ENCODE measurements around the gene FSTL4. TPM values are rescaled to one million over a fixed set of nuclear protein-coding genes. Genes with fewer than 3 reads are reported as not detected.

Gene FSTL4
- total and polyA plus RNA-seq, 2 experiments from 2014 or later = 0.47 to 0.74 TPM

DNA sequence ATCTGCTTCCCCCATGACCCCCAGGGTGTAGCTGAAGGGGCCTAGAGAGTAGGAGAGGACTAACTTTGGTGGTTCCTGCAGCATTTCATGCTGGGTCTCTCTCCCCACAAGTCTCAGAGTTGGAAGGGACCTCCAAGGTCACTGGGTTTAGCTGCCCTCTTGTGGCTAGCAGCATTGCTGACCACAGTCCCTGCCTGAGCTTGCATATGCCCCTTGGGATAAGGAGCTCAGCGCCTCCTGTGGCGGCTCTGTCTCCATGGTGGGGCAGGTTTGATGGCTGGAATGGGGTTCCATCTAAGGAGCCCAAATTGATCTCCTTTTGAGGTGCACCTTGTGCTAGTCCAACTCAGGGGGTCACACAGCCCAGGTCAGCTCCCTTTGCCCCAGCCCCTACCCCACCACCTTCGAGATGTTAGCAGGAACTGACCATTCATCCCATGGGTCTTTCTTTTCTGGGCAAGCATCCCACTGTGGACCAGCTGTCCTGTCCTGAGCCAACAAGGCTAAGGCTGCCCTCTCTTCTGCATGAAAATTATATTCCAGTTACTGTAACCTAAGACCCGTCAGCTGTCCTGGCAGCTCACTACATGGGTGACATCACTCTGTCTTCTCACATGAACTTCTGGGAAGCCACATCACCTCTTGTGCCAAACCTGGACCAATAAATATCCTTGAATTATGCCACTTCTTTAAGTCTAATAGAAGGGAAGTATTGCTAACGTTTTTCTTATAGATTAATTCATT, 364.3 kb downstream of the FSTL4 start:
- H3K4me2 ChIP-seq = no peak overlapping the region
- 55% methylated on average over 5 of the region's 5 CpGs for WGBS (ENCODE audit: low lambda C conversion rate, missing lambda C conversion rate)

DNA sequence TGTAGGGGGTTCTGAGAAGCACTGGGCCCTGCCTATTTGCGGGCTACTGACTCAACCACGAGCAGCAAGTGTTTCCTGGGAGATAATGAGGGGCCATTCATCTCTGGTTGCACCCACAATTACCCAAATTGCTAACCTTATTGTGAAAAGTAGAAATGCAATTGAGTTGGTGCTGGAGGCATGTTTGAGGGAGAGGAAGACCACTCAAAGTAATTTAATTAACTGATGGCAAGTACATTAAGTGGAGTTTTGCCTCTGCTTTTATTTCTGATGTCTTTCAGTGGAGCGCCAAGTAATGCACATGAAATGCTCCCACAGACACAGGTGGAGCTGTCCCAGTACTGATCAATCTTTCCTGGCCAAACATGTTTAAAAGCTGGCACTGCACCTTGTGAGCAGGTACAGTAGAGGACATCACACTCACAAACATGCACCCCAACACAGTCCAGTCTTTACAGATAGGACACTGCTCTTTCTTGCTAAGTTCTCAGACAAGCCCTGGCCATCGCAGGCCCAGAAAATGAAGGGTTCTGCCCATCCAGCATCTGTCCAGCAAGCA, 365.1 kb downstream of the FSTL4 start:
- Histone ChIP-seq H3K9me2 (replicated peaks; ENCODE audit: insufficient read depth) (no peaks in the 10 kb centered on the region), H3K36me3 (replicated peaks; ENCODE audit: insufficient read depth, low read depth) (no peaks in the 10 kb centered on the region), H3K4me2 (no peak overlapping the region), H3K27me3 (no peaks in the 10 kb centered on the region), H2AFZ (no peak overlapping the region), H3K27ac (no peak overlapping the region), H3K4me1 (ENCODE audit: insufficient read depth) (peaks cover 11% of the 10 kb centered on the region), H4K20me1 (ENCODE audit: insufficient read depth, poor library complexity, severe bottlenecking) (no peaks in the 10 kb centered on the region), H3K9me3 (ENCODE audit: low read depth) (no peaks in the 10 kb centered on the region), H3K4me3 (no peak overlapping the region), H3K79me2 (no peaks in the 10 kb centered on the region)
- TF ChIP-seq EZH2 (IDR thresholded peaks at IDR 0.05; ENCODE audit: borderline replicate concordance) (no peak), EZH2phosphoT487 (IDR thresholded peaks at IDR 0.05; ENCODE audit: low read depth, severe bottlenecking, unreplicated experiment) (no peak)
- TF ChIP-seq, protein P1, sequence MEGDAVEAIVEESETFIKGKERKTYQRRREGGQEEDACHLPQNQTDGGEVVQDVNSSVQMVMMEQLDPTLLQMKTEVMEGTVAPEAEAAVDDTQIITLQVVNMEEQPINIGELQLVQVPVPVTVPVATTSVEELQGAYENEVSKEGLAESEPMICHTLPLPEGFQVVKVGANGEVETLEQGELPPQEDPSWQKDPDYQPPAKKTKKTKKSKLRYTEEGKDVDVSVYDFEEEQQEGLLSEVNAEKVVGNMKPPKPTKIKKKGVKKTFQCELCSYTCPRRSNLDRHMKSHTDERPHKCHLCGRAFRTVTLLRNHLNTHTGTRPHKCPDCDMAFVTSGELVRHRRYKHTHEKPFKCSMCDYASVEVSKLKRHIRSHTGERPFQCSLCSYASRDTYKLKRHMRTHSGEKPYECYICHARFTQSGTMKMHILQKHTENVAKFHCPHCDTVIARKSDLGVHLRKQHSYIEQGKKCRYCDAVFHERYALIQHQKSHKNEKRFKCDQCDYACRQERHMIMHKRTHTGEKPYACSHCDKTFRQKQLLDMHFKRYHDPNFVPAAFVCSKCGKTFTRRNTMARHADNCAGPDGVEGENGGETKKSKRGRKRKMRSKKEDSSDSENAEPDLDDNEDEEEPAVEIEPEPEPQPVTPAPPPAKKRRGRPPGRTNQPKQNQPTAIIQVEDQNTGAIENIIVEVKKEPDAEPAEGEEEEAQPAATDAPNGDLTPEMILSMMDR (IDR thresholded peaks at IDR 0.05; ENCODE audit: poor library complexity) = no peak
- WGBS (ENCODE audit: low lambda C conversion rate, missing lambda C conversion rate) = 93% methylated on average over 4 of the region's 4 CpGs
- DNase-seq (ENCODE audit: low spot score) = no peak

More for the DNA sequence above, 364.3 kb downstream of the FSTL4 start:
- Histone ChIP-seq H3K4me1 (ENCODE audit: insufficient read depth) (peaks cover 11% of the 10 kb centered on the region), H3K27me3 (no peaks in the 10 kb centered on the region), H2AFZ (no peak overlapping the region), H3K79me2 (no peaks in the 10 kb centered on the region), H3K9me2 (replicated peaks; ENCODE audit: insufficient read depth) (no peaks in the 10 kb centered on the region), H3K9me3 (ENCODE audit: low read depth) (no peaks in the 10 kb centered on the region), H3K36me3 (replicated peaks; ENCODE audit: insufficient read depth, low read depth) (no peaks in the 10 kb centered on the region), H3K4me3 (no peak overlapping the region), H3K27ac (no peak overlapping the region), H4K20me1 (ENCODE audit: insufficient read depth, poor library complexity, severe bottlenecking) (no peaks in the 10 kb centered on the region)
- peak; percentile 62 for DNase-seq (ENCODE audit: low spot score)
- no peak for TF ChIP-seq EZH2 (IDR thresholded peaks at IDR 0.05; ENCODE audit: borderline replicate concordance)
- no peak for TF ChIP-seq EZH2phosphoT487 (IDR thresholded peaks at IDR 0.05; ENCODE audit: low read depth, severe bottlenecking, unreplicated experiment)
- TF ChIP-seq, protein P1 (IDR thresholded peaks at IDR 0.05; ENCODE audit: poor library complexity) = peak; percentile 45

DNA sequence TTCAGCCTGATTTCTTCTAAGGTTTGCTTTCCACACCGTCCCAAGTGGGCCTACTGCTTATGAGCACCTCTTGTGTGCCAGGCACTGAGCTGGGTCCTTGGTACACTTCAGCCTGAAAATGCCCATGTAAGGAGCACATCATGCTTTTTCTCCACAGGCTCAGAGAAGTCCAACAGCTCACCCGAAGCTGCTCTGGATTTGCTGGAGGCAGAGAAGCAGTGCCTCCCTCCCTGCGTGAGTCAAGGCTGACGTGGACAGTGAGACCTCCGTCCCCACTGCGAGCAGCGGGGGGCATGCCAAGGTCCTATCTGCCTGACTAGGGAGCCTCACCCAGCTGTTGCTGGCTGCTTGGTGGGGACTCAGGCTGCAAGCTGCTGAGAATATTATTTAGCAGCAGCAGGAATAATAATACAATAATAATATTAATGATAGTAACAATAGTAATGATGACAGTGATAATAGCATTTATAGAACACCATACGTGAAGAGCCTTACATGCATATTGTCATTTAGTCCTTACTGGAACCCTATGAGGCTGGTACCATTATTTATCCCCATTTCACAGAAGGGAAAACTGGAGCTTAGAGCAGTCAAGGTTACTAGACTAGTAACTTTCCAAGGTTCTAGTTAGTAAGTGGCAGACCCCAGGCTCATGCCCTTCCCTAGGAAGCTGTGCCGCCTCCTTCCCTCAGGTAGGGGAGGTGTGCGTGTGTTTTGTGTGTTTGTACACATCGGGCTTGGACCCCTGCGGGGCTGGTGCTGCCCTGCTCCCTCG, 365.8 kb downstream of the FSTL4 start:
- Histone ChIP-seq H2AFZ (no peak overlapping the region), H3K4me2 (no peak overlapping the region), H3K9me2 (replicated peaks; ENCODE audit: insufficient read depth) (no peaks in the 10 kb centered on the region), H3K27me3 (no peaks in the 10 kb centered on the region), H4K20me1 (ENCODE audit: insufficient read depth, poor library complexity, severe bottlenecking) (no peaks in the 10 kb centered on the region), H3K36me3 (replicated peaks; ENCODE audit: insufficient read depth, low read depth) (no peaks in the 10 kb centered on the region), H3K4me3 (no peak overlapping the region), H3K9me3 (ENCODE audit: low read depth) (no peaks in the 10 kb centered on the region), H3K4me1 (ENCODE audit: insufficient read depth) (peaks cover 11% of the 10 kb centered on the region), H3K27ac (no peak overlapping the region), H3K79me2 (no peaks in the 10 kb centered on the region)
- no peak for TF ChIP-seq EZH2phosphoT487 (IDR thresholded peaks at IDR 0.05; ENCODE audit: low read depth, severe bottlenecking, unreplicated experiment)
- TF ChIP-seq, protein P1 (IDR thresholded peaks at IDR 0.05; ENCODE audit: poor library complexity) = no peak
- TF ChIP-seq EZH2 (IDR thresholded peaks at IDR 0.05; ENCODE audit: borderline replicate concordance) = no peak
- 93% methylated on average over 13 of the region's 13 CpGs for WGBS (ENCODE audit: low lambda C conversion rate, missing lambda C conversion rate)
- no peak for DNase-seq (ENCODE audit: low spot score)
